Activated CD8-positive, alpha-beta memory T cell treated with anti-CD3 and anti-CD28 coated beads for 36 hours (primary cell): ENCODE data around the gene SSC5D. TPM values are rescaled to one million over a fixed set of nuclear protein-coding genes. Genes with fewer than 3 reads are reported as not detected.
"Not testable (repeated sequence)": the region's sequence is repeated elsewhere in the genome, so short reads cannot be mapped to it uniquely, and the experiment has no call there.

Experiments
- CTCF ChIA-PET: fragments of 350-600 bp; sonication (Branson Sonifier 250); formaldehyde crosslinking; loops from one replicate; lab custom pipeline; 2021; ENCODE audit warnings: antibody characterized with exemption; lab: Charles Lee
- POLR2A ChIA-PET: fragments of 350-600 bp; sonication (Branson Sonifier 250); formaldehyde crosslinking; loops from one replicate; lab custom pipeline; 2021; ENCODE audit warnings: antibody characterized with exemption; lab: Charles Lee
- total RNA-seq, 2 experiments: library from RNA; stranded (reverse); gene quantifications; one replicate each; pipeline ENCODE4 v1.2.3, GENCODE V29; 2021

SSC5D gene
- total RNA-seq = under 1 TPM; 0.63 to 0.99 TPM

DNA sequence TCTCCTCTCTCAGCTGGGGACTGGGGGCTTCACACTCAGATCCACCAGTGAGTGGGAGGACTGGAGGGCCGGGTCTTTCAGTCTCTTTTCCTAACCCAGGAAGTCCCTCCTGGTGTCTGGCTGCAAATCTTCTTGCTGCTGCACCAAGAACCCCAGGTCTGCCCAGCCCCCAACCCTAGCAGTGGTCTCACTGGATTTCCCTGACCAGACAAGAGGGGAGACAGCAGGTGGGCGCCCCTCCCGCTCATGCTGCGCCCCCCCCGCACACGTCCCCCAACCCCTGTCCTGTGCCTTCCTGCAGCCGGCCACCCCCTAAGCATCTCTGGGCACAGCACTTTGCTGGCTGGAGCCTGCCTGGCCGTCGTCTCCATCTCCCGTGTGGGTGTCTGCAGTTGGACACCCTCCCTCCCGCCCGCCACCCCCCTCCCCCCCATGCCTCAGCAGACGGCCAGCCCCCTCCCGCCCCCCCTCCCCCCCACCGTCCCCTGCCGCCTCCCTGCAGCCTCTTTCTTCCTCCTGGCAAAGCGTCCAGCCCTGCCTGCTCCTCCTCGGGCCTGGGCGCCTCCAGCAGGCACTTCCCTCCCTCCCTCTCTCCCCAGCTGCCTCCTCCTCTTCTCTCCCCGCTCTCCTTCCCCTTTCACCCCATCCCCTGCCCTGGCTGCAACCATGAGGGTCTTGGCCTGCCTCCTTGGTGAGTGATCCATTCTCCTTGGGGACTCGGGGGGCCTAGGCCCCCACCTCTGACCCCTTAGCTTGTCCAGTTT, at the start of gene SSC5D:
SSC5D (plus strand) TSS at position 513 of the 764 bp plus-strand sequence; CDS start at position 667, 154 bp downstream.
- CTCF ChIA-PET = interaction anchor here (1.5 to 5.7 kb wide), 2 partner anchors 10 to 16 kb away, joined by 6 to 25 read pairs; no protein-coding TSS in a partner anchor
- POLR2A ChIA-PET = no interaction called here

DNA sequence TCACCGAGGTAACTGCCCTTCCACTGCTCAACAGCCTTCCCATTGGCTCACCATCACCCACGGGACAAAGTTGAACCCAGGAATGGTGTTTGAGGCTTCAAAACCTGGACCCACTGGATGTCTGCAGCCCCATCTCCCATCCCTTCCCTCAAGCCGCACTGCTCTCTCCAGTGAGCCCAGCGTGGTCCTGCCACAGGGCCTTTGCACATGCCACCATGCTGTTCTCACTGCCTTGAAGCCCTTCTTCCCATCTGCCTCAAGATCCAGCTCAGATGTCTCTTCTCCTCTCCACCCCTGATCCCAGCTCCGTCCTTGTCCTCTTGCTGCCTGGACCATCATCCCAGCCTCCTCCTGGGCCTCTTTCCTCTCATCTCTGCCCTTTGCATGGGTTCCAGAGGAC, 49.2 kb upstream of the SSC5D start:
- ChIA-PET CTCF (no interaction called here), POLR2A (no interaction called here)

DNA sequence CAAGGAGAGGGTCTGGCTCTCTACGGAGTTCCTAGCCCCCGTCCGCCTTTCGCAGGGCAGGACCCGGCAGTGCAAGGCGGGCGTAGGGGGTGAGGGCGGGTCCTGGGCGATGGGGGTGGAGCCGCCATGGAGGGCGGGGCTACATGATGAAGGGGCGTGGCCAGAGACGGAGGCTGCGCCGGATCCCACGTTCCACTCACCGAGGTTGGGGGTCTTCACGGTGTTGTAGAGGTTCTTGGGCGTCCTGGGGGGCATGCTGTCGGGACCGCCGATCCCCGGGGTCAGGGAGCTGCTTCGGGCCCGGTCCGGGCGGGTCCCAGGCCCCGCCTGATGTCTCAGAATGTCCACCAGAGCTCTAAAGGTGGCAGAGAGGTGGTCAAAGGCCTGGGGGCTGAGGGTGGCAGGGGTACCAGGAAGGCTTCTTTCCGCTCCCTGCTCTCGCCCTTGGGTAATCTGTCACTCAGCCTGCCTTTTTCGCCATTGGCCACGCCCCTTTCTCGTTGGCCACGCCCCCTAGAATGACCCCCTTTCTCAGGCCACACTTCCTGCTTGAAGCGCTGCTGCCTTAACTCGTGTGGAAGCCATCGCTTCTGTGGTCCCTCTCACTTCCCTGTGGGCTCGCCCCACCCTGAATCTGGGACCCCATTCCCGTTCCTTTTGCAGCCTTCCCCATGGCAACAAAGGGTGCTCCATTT, 47.7 kb upstream of the SSC5D start:
- POLR2A ChIA-PET = no interaction called here
- CTCF ChIA-PET = interaction anchor here (1.6 kb wide), 1 partner anchor 13 kb away, joined by 3 read pairs; no protein-coding TSS in a partner anchor

- POLR2A ChIA-PET = no interaction called here
- CTCF ChIA-PET = interaction anchor here (1.6 kb wide), 1 partner anchor 12 kb away, joined by 3 read pairs; no protein-coding TSS in a partner anchor
Observed at GRCh38 chr19:55441319-55441691, 46.9 kb upstream of the SSC5D start.

GRCh38 chr19:55441692-55442321, 46.4 kb upstream of the SSC5D start:
- ChIA-PET CTCF (interaction anchor here (1.6 kb wide), 1 partner anchor 12 kb away, joined by 3 read pairs; no protein-coding TSS in a partner anchor), POLR2A (no interaction called here)

DNA sequence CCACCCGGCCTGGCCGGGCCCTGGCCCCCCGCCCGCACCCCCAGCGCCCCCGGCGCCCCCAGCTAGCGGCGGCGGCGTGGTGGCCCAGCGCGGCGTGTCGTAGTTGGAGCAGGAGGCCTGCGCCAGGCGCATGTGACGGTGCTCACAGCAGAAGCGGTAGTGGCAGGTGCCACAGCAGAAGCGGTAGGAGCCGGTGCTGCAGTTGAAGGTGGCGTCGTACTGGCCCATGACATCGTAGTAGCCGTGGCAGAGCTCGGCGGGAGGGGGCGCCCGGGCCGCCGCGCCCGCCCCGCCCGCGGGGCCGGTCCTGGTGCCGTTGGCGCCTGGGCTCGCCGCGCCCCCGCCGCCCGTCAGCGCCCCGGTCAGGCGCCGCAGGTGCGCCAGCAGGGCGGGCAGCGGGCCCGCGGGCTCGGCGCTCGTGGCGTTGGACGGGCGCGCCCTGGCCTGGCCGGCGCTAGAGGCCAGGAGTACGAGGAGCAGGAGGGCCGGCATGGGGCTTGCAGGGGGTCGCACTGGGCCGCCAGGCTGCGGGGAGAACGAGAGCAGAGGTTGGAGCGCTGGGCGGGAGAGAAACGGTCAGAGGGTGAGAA, 45.8 kb upstream of the SSC5D start:
- CTCF ChIA-PET = no interaction called here
- POLR2A ChIA-PET = no interaction called here

- POLR2A ChIA-PET = no interaction called here
- CTCF ChIA-PET = interaction anchor here (0.6 to 1.1 kb wide), 2 partner anchors 26 to 612 kb away, joined by 3 to 6 read pairs; no protein-coding TSS in a partner anchor
Observed at GRCh38 chr19:55443045-55443823, 45.0 kb upstream of the SSC5D start, which contains the start of gene SHISA7. TSS of gene SHISA7 (minus strand) at chr19:55443300. CDS start at chr19:55442863, 437 bp downstream.

DNA sequence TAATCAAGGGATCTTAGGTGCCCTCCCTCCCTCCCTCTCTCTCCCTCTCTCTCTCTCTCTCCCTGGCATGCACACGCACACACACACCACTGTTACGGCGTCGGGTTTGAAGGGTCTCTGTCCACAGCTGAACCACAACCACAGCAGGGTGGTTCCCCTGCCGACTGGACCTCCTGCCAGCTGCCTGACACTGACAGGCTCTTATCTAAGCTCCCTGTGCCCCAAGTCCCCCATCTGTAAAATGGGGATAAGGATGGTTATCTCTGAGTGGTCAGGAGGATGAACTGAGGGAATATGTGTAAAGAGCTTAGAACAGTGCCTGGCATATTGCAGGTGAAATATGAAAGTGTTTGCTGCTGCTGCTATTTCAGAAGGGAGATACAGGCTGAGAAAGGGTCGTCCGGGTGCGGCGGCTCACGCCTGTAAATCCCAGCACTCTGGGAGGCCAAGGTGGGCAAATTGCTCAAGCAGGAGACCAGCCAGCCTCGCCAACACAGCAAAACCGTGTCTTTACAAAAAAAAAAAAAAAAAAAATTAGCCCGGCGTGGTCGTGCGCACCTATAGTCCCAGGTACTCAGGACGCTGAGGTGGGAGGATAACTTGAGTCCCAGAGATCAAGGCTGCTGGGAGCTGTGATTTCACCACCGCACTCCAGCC, 44.3 kb upstream of the SSC5D start:
- ChIA-PET POLR2A (no interaction called here), CTCF (interaction anchor here (0.6 to 1.1 kb wide), 2 partner anchors 26 to 611 kb away, joined by 3 to 6 read pairs; no protein-coding TSS in a partner anchor)

DNA sequence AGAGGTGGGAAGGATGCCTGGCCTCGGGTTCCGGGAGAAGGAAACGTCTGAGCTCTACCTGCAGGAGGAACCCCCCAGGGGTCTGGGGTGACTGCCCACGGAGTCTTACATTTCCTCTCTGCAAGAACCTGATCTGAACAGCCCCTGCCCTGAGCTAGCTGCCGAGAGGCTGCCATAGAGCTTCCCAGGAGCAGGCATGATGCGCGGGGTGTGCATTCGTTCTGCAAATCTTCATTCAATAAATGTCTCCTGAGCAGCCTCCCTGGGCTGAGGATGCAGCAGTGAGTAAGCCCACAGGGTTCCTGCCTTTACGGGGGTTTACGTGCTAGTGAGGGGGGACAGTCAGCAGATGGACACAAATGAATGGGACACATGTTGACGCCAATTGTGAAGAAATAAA, 43.6 kb upstream of the SSC5D start:
- POLR2A ChIA-PET = no interaction called here
- CTCF ChIA-PET = no interaction called here

DNA sequence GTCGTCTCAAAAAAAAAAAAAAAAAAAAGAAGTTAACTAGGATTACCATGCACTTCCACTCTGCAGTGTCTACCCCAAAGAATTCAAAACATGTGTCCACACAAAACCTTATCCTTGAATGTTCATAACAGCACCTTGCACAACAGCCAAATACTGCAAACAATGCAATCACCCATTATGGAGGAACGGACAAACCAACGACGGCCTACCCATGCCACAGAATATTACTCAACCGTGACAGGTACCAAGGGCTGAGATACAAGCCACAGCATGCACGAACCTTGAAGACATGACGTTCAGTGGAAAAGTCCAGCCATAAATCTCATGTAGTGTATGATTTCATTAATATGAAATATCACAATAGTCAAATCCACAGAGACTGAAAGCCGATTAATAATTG, 42.2 kb upstream of the SSC5D start:
- ChIA-PET CTCF (interaction anchor here (0.6 to 1.6 kb wide), 2 partner anchors 58 to 102 kb away, joined by 3 read pairs; no protein-coding TSS in a partner anchor), POLR2A (no interaction called here)

GRCh38 chr19:55447421-55448174, 40.6 kb upstream of the SSC5D start:
- CTCF ChIA-PET = interaction anchor here (0.7 to 1.6 kb wide), 5 partner anchors 12 to 307 kb away, joined by 3 to 5 read pairs (median 3); no protein-coding TSS in a partner anchor
- POLR2A ChIA-PET = interaction anchor here (0.7 kb wide), 1 partner anchor 32 kb away, joined by 9 read pairs; no protein-coding TSS in a partner anchor

GRCh38 chr19:55448175-55448490, 40.1 kb upstream of the SSC5D start:
- POLR2A ChIA-PET = not testable (repeated sequence)
- CTCF ChIA-PET = interaction anchor here (1.0 kb wide), 1 partner anchor 11 kb away, joined by 3 read pairs; no protein-coding TSS in a partner anchor

DNA sequence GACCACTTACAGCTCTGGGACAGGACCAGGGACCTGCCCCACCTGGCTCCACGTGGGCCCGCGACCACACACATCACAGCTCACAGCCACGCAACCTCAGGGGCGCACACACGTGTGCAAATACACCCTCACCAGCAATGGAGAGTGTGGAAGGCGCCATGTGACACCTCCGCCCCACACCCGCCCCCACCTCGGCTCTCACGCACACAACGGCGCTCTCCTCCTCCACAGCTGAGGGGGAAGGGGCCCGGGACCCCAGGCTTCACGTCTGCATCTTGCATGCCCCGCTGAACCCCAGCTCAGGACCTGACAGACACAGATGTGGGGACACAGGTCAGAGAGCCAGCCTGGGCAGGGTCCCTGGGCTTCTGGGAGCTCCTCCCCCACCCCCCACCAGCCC, 38.8 kb upstream of the SSC5D start:
- CTCF ChIA-PET = interaction anchor here (1.4 kb wide), 1 partner anchor 19 kb away, joined by 6 read pairs; no protein-coding TSS in a partner anchor
- POLR2A ChIA-PET = interaction anchor here (0.5 to 0.6 kb wide), 2 partner anchors 239 to 730 kb away, joined by 4 to 6 read pairs; no protein-coding TSS in a partner anchor

GRCh38 chr19:55451163-55451964, 36.9 kb upstream of the SSC5D start:
- ChIA-PET CTCF (interaction anchor here (0.6 to 1.1 kb wide), 3 partner anchors 16 to 216 kb away, joined by 3 to 4 read pairs (median 3); no protein-coding TSS in a partner anchor), POLR2A (interaction anchor here (0.6 kb wide), 2 partner anchors 26 to 103 kb away, joined by 3 to 6 read pairs; no protein-coding TSS in a partner anchor)

DNA sequence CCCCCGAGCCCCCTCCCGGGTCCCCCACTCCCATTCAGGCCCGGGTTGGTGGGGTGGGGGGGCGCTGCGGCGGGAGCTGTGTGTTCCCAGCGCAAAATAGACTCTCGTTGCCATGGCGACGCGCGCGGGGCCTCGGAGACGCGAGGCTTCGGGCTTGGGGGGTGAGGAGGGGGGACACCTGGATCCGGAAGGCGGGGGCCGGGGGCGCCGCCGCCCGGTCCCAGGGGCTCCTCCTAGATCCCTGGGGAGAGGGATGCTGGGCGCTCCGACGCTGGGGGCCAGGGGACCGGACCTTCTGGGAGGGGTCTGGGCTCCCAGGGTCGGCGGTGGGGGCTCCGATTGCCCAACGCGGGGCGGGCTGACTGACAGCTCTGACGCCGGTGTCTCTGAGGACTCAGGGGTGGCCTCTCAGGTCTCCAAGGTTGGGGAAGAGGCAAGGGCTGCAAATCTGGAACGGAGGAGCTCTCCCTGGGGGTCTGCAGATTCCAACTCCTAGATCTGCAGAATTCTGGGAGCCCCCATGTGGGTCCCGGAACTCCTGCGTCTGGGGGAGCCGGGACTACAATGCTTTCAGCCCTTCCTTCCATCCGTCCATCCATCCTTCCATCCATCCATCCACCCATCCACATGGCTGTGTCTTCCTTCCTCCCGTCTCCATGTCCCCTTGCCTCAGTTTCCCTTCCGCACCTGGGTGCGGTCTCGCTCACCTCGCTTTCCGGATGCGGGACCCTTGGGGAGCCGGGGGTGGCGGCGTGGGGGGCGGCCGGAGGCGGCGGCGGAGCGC, 36.1 kb upstream of the SSC5D start:
- CTCF ChIA-PET = interaction anchor here (0.6 to 2.2 kb wide), 4 partner anchors 10 to 215 kb away, joined by 3 to 7 read pairs (median 4); partner anchors contain the start of gene ISOC2
- POLR2A ChIA-PET = interaction anchor here (0.6 kb wide), 1 partner anchor 104 kb away, joined by 3 read pairs; no protein-coding TSS in a partner anchor
